ENCODE data around the gene GAS2L3. TPM values are rescaled to one million over a fixed set of nuclear protein-coding genes. Genes with fewer than 3 reads are reported as not detected.

The GAS2L3 gene
- total and polyA plus RNA-seq, 2 donors (not counting 1 experiment from before 2014, with no cell fraction given): 0.10 TPM; not detected in 1

DNA sequence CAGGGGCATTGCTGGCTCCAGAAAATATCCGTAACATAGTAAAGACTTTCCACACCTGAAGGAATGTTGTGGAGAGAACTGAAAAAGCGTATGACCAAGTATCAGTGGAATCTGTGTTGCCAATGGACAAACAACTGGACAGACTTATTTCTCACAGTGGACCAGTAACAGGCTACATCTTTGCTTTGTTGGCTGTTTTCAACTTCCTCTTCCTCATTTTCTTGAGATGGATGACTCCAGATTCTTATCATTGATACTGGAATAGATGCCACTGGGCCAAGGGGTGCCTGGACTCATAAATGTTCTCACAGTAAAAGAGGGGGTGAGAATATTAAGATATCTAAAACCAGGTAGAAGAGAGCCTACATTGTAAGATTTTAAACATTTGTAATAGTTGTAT, 6.4 kb downstream of the GAS2L3 start:
- H3K4me3 Mint-ChIP-seq: no peak overlapping the region
- DNase-seq (no peak), ATAC-seq (ENCODE audit: low read depth) (no peak)
- Histone ChIP-seq H3K36me3 (replicated peaks in 1 of 2; ENCODE audit: control extremely low read depth in 1 of 2, control insufficient read depth in 1 of 2, extremely low read depth in 1 of 2, insufficient read depth in 2 of 2, low read length in 1 of 2) (no peaks in the 10 kb centered on the region), H2AFZ (ENCODE audit: insufficient read depth, low read depth, low read length, poor library complexity, severe bottlenecking) (no peak overlapping the region), H3K27me3 (replicated peaks in 1 of 4; ENCODE audit: control extremely low read depth in 1 of 4, control insufficient read depth in 3 of 4, insufficient read depth in 4 of 4, low read length in 3 of 4) (peaks cover 0 to 3% (median 0%) of the 10 kb centered on the region in 4 experiments), H3K27ac (ENCODE audit: low read length in 2 of 2) (no peak overlapping the region), H3K4me3 (ENCODE audit: control extremely low read depth in 1 of 5, extremely low read depth in 1 of 5, insufficient read depth in 1 of 5, low read depth in 2 of 5, low read length in 4 of 5) (no peak overlapping the region), H3K9ac (ENCODE audit: low read length) (no peak overlapping the region), H3K79me2 (ENCODE audit: control insufficient read depth, insufficient read depth, low read length) (no peaks in the 10 kb centered on the region), H4K20me1 (ENCODE audit: control insufficient read depth, insufficient read depth, low read length, poor library complexity, severe bottlenecking) (no peaks in the 10 kb centered on the region), H3K4me2 (replicated peaks; ENCODE audit: low read depth, low read length, poor library complexity, severe bottlenecking) (no peak overlapping the region), H3K4me1 (ENCODE audit: control insufficient read depth in 2 of 2, insufficient read depth in 2 of 2, low read length in 2 of 2) (no peaks in the 10 kb centered on the region), H3K9me3 (ENCODE audit: control extremely low read depth in 1 of 3, control insufficient read depth in 2 of 3, insufficient read depth in 1 of 3, low read length in 2 of 3) (no peaks in the 10 kb centered on the region)
- intact Hi-C loops (cut with micrococcal nuclease): no loop called here
- 67% methylated on average over 1 of the region's 2 CpGs for WGBS (ENCODE audit: insufficient coverage)
- H3K27ac Mint-ChIP-seq: no peak overlapping the region
- H3K4me1 Mint-ChIP-seq: no peaks in the 10 kb centered on the region
- H3K9me3 Mint-ChIP-seq (ENCODE audit: insufficient read depth): peaks cover 5% of the 10 kb centered on the region
- ChIA-PET POLR2A (no interaction called here), CTCF (no interaction called here)
- TF ChIP-seq EZH2 (IDR thresholded peaks at IDR 0.05; ENCODE audit: borderline replicate concordance, insufficient read depth, low read depth, low read length, poor library complexity, severe bottlenecking): no peak
- TF ChIP-seq, protein P1, sequence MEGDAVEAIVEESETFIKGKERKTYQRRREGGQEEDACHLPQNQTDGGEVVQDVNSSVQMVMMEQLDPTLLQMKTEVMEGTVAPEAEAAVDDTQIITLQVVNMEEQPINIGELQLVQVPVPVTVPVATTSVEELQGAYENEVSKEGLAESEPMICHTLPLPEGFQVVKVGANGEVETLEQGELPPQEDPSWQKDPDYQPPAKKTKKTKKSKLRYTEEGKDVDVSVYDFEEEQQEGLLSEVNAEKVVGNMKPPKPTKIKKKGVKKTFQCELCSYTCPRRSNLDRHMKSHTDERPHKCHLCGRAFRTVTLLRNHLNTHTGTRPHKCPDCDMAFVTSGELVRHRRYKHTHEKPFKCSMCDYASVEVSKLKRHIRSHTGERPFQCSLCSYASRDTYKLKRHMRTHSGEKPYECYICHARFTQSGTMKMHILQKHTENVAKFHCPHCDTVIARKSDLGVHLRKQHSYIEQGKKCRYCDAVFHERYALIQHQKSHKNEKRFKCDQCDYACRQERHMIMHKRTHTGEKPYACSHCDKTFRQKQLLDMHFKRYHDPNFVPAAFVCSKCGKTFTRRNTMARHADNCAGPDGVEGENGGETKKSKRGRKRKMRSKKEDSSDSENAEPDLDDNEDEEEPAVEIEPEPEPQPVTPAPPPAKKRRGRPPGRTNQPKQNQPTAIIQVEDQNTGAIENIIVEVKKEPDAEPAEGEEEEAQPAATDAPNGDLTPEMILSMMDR (IDR thresholded peaks at IDR 0.05): no peak
- H3K27me3 Mint-ChIP-seq: peaks cover 3% of the 10 kb centered on the region

DNA sequence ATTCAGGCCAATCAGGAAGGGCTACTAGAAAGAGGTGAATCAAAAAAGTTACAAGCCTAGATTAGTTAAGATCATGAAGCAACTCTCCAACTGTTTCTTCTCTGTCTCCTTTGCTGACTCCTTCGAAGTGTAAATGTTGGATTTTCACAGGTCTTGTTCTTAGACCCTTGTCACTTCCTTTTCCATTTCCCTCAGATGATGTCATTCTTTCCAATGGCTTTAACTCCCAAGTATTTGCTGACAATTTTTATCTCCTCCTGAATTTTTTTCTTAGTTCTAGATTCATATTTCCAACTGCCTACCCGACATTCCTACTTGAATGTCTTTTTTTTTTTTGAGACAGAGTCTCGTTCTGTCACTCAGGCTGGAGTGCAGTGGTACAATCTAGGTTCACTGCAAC, 10.8 kb downstream of the GAS2L3 start:
- Histone ChIP-seq H3K9me3 (ENCODE audit: control extremely low read depth in 1 of 3, control insufficient read depth in 2 of 3, insufficient read depth in 1 of 3, low read length in 2 of 3) (no peaks in the 10 kb centered on the region), H3K27ac (ENCODE audit: low read length in 2 of 2) (no peak overlapping the region), H3K79me2 (ENCODE audit: control insufficient read depth, insufficient read depth, low read length) (no peaks in the 10 kb centered on the region), H2AFZ (ENCODE audit: insufficient read depth, low read depth, low read length, poor library complexity, severe bottlenecking) (no peak overlapping the region), H4K20me1 (ENCODE audit: control insufficient read depth, insufficient read depth, low read length, poor library complexity, severe bottlenecking) (no peaks in the 10 kb centered on the region), H3K4me1 (ENCODE audit: control insufficient read depth in 2 of 2, insufficient read depth in 2 of 2, low read length in 2 of 2) (no peaks in the 10 kb centered on the region), H3K4me2 (replicated peaks; ENCODE audit: low read depth, low read length, poor library complexity, severe bottlenecking) (no peak overlapping the region), H3K4me3 (ENCODE audit: control extremely low read depth in 1 of 5, extremely low read depth in 1 of 5, insufficient read depth in 1 of 5, low read depth in 2 of 5, low read length in 4 of 5) (no peak overlapping the region), H3K9ac (ENCODE audit: low read length) (no peak overlapping the region), H3K36me3 (replicated peaks in 1 of 2; ENCODE audit: control extremely low read depth in 1 of 2, control insufficient read depth in 1 of 2, extremely low read depth in 1 of 2, insufficient read depth in 2 of 2, low read length in 1 of 2) (no peaks in the 10 kb centered on the region), H3K27me3 (replicated peaks in 1 of 4; ENCODE audit: control extremely low read depth in 1 of 4, control insufficient read depth in 3 of 4, insufficient read depth in 4 of 4, low read length in 3 of 4) (peaks cover 0 to 3% (median 0%) of the 10 kb centered on the region in 4 experiments)
- ChIA-PET CTCF (no interaction called here), POLR2A (no interaction called here)
- Mint-ChIP-seq H3K9me3 (ENCODE audit: insufficient read depth) (peaks cover 13% of the 10 kb centered on the region), H3K4me1 (no peaks in the 10 kb centered on the region), H3K4me3 (no peak overlapping the region), H3K27me3 (peaks cover 6% of the 10 kb centered on the region), H3K27ac (no peak overlapping the region)
- intact Hi-C loops (cut with micrococcal nuclease): no loop called here
- 100% methylated on average over 2 of the region's 3 CpGs for WGBS (ENCODE audit: insufficient coverage)
- ATAC-seq (ENCODE audit: low read depth) (no peak), DNase-seq (no peak)
- TF ChIP-seq, protein P1 (IDR thresholded peaks at IDR 0.05): no peak
- no peak for TF ChIP-seq EZH2 (IDR thresholded peaks at IDR 0.05; ENCODE audit: borderline replicate concordance, insufficient read depth, low read depth, low read length, poor library complexity, severe bottlenecking)
